Umbilical cord (tissue), 2 donors: ENCODE results near the gene ACTG1. TPM values are rescaled to one million over a fixed set of nuclear protein-coding genes. Genes with fewer than 3 reads are reported as not detected.
A peak's percentile ranks its signal among the peaks of the same experiment; 100 is the strongest.

Experiments used
- DNase-seq: peaks from one replicate; pipeline ENCODE4 v3.0.0-alpha.2; 2015; ENCODE audit warnings: low spot score
- total RNA-seq: library from RNA; depleted of rRNA; stranded (reverse); fragments of >200 nt; gene quantifications from one replicate; pipeline ENCODE4 v1.2.3, GENCODE V29; 2014; ENCODE audit warnings: low replicate concordance; ENCODE audit not compliant: insufficient read depth

Gene ACTG1
- total RNA-seq, 1 donor from 2014 or later = 3,050 TPM

DNA sequence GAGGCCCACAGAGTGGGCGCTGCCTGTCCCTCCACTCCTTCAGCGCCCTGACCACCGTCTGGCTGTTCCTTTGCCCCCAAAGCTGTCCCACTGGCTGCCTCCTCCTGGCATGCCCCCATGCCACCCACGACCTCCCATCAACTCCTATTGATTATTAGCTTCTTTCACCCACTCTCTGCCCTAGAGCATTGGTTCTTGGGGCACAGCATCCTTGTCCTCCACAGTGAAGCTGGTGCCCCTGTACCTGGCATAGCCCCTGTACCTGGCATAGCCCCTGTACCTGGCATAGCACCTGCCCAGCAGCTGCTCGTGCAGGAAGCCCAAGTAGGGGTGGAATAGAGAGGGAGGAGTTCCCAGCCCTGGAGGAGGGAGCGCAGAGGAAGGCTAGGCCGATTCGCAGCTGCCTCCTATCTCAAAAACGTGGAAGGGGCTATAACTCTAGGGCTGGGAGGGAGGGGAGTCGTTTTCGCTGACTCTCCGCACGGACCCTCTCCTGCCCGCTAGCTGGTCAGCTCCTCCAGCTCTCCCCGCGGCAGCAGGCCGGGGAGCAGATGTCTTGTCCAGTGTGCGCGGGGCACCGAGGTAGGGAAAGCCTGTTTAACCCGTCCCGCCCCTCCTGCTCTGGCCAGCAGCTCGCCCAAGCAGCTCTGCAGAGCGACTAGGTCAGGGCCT is 5.7 kb upstream of the ACTG1 start:
- DNase-seq = no peak

DNA sequence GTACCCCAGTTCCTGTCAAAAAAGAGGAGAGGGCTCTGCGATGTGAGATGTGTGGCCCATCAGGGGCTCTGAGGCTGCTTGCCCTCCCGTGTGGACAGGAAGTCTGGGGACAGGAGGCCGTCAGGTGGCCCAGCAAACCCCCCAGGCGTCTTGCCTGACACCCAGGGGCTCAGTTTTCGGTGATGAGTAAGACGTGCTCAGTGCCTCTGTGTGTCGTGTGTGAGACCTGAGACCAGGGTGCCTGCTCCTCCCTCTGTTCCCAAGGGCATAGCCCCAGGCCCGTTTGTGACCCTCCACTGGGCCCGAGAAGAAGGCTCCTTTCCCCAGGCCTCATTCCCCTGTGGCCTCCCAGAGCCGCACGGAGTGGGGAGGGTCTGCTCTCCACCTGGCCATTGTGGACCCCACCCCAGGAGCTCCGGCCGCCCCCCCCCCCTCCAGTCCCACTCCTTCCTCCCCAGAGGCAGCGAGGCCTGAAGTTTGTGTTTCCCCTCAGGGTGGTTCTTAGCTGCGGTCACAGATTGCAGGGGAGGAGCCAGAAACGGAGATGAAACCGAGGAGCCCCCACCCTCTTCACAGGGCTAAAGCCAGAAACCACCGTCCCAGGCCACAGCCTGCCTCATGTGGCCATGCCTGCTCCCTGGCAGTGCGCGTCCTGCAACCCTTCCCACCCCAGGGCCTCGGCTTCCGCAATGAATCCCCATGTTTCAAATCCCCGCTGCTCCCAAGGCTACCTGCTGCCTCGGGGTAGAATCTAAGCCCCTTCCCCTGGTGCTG is 4.9 kb upstream of the ACTG1 start:
- DNase-seq = no peak

DNA sequence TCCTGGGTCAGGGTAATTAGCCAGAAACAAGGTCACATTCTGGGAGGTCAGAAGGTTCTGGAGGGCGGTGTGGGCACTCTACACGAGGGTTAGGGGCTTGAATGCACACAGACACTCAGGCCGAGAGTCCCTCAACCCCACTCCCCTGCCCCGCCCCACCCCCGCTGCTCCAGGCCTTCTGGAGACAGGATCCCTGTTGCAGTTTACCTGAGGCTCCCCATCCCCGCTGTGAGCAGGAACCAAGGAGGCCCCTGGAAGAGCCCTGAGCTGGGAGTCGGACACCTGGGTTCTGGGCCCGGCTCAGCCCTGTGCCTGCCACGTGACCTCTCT is 4.4 kb upstream of the ACTG1 start:
- no peak for DNase-seq

DNA sequence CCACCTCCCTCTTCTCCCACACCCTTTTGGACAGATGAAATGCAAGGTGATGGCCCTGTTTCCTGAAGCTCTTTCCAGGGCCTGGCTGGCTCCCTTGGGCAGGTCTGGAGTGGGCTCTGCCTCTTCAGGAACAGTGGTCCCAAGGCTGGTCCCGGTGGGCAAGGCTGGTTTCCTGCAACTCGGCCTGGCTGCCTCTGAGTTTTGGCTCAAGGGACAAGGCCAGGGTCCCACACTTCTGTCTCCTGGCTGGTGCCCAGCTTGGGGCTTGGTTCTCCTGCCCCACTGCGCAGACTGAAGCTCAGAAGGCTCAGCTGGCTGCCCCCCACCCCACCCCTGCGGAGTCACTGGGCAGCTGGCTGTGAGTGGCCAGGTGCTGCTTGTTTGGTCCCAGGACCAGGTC is 3.8 kb upstream of the ACTG1 start:
- no peak for DNase-seq

DNA sequence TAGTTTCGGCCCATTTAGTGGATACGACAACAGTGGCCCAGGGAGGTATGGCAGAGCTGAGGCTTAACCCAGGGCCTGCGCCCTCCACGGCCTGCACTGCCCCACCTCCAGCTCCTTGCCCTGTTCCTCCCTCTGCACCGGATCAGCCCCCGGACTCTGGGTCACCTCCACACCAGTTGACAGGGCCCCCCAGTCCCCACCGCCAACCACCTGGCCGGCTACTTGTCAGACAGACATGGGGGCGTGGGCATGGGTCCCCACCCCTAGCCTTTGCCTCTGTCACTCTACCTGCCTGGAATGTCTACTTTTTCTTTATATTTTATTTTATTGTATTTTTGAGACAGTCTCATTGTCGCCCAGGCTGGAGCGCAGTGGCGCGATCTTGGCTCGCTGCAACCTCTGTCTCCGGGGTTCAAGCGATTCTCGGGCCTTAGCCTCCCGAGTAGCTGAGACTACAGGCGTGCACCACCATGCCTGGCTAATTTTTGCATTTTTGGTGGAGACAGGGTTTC is 3.0 kb upstream of the ACTG1 start:
- no peak for DNase-seq

DNA sequence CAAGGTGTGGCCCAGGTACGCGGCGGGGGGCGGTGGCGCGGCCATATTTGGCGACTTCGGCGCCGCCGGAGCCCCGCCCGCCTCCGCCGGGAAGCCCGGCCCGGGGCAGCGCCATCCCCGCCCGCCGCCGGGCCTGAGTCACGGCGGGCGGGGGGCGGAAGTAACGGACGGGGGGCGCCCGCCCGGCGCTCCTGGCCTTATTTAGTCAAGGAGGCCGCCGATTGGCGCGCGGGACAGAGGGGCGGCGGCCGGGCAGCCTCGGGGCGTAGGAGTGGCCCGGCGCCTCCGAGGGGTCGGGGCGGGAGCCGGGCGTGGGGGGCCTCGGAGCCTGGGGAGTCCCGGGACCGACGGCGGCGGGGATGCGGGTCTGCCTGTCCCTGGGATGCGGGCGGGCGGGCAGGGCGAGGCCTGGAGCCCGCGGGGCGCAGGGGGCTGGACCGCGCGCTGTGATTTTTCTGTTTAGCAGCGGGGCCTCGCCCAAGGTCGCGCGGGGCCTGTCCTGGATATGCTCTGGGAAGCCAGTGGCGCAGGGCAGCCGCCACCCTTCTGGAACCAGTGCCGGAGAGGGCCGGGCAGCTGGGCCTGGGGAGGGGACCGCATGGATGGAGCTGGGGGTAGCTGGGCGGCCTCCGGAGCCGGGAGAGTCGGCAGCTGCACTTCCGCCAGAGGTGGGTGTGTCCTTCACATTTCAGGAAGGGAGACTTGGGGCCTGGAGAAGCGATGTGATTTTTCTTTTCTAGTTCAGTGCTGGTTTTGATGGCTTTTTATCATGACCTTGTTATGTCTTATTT is 2.3 kb upstream of the ACTG1 start:
- peak; percentile 82 for DNase-seq

DNA sequence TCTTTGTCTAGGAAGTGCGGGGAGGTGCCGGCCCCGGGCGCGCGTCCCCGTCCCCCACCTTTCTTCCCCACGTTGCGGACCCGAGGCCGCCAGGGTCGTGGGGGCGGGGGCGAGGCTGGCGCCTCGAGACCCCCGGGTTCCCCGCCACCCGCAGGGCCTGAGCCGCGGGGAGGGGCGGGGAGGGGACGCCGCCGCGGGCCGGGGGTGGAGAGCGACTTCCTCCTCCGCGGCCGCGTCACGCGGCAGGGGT is 1.8 kb upstream of the ACTG1 start:
- DNase-seq = no peak

DNA sequence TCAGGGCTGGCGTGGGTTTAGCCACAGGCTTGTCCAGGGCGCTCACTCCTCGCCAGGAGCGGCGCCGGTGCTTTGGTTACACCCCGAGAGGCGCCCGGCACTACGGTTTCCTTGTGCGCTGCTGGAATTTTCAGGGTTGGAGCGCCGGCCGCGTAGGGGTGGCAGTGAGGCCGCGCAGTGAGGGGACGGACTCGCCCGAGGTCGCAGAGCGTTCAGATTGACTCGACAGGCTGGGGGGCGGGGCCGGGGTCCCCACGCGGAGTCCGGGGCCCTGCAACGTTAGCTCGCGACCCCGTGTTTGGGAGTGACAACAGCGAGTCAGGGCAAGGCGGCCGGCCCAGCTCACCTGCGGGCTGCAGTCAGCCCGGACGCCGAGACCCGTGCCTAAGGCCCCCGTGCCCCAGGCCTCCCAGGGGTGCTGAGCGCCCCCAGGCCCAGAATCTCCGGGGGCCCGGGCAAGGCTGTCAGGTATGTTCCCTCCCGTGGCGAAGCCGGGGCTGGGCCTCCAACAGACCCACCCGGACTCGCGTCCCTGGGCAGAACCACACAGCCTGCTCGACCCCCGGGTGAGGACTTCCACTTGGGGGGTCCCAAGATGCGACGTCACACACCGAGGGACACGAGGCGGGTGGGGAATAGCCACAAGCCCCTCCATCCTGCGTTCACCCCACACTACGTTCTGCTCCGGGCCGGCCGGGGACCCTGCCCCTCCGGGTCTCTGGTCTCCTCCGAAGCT is 1.3 kb upstream of the ACTG1 start:
- peak; percentile 77 for DNase-seq

DNA sequence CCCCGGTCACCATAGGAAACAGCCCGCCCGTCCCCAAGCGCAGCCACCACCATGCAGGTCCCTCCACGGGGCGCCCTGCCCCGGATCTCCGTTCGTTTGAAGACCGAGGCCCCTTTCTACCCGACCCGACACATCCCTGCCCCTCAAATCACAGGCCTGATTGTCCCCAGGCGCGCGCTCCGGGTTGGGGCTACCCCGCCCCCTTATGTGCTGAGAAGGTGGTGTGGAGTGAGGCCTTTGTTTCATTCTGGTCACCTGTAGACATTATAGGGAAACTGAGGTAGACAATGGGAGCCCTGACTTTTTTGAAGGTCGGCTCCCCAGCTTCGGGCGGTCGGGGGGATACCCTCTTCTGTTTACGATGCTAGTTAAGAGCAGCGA is 763 bp upstream of the ACTG1 start:
- peak; percentile 76 for DNase-seq

DNA sequence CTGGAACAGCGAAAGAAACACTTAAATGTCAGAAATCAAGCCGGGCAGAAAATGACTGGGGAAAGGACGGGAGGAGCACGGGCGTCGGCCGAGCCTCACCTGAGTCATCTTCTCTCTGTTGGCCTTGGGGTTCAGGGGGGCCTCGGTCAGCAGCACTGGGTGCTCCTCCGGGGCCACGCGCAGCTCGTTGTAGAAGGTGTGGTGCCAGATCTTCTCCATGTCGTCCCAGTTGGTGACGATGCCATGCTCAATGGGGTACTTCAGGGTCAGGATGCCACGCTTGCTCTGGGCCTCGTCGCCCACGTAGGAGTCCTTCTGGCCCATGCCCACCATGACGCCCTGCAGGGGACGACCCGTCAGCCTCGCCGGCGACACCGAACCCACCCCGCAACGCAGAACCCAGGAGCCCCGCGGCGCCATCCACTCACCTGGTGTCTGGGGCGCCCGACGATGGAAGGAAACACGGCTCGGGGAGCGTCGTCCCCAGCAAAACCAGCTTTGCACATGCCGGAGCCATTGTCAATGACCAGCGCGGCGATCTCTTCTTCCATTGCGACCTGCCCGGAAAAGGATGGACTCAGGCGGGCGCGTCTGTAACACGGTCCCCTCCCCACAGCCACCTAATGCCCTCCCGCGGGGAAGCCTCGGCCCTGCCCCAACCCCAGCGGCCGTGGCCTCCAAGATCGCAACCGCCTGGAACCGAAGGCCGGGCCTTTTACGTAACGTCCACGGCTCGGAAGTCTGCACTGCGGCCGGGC is 616 bp downstream of the ACTG1 start:
- DNase-seq = no peak

DNA sequence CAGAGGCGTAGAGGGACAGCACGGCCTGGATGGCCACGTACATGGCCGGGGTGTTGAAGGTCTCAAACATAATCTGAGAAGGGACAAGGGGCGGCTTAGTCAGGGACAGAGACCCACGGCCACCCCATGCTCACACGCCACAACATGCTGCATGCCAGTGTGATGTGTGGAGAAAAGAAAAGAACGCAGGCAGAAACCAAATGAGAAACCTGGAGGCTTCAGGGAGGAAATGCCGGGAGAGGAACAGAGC is 1.1 kb downstream of the ACTG1 start:
- no peak for DNase-seq

DNA sequence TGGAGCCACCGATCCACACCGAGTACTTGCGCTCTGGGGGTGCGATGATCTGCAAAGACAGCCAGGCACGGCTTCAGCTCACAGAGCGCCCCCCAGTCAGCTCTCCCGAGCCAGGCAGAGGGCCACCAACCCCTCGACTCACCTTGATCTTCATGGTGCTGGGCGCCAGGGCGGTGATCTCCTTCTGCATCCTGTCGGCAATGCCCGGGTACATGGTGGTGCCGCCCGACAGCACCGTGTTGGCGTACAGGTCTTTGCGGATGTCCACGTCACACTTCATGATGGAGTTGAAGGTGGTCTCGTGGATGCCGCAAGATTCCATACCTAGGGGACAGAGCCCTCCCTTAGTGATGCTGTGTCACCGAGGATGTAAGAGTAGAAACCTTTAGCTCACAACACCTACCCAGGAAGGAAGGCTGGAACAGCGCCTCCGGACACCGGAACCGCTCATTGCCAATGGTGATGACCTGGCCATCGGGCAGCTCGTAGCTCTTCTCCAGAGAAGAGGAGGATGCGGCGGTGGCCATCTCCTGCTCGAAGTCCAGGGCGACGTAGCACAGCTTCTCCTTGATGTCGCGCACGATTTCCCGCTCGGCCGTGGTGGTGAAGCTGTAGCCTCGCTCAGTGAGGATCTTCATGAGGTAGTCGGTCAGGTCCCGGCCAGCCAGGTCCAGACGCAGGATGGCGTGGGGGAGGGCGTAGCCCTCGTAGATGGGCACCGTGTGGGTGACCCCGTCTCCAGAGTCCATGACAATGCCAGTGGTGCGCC is 1.6 kb downstream of the ACTG1 start:
- DNase-seq = no peak

DNA sequence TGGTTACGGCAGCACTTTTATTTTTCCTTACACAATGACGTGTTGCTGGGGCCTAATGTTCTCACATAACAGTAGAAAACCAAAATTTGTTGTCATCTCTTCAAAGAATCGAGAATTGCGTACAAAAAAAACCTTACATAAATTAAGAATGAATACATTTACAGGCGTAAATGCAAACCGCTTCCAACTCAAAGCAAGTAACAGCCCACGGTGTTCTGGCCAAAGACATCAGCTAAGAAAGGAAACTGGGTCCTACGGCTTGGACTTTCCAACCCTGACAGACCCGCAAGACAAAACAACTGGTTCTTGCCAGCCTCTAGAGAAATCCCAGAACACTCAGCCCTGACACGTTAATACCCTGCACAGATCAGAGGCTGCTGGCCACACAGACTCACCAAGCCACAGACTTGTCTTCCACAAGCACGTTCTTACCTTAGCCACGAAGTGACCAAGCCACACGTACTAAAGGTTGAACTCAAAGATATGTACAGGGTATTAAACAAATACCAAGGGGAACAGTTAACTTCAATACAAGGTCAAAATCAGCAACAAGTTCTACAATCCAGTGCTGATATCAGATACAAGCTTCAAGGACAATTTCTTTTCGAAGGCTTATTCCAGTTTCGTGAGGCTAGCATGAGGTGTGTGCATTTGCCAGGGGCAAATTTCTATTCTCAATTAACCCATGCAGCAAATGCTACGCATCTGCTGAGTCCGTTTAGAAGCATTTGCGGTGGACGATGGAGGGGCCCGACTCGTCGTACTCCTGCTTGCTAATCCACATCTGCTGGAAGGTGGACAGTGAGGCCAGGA is 2.4 kb downstream of the ACTG1 start:
- DNase-seq = no peak

DNA sequence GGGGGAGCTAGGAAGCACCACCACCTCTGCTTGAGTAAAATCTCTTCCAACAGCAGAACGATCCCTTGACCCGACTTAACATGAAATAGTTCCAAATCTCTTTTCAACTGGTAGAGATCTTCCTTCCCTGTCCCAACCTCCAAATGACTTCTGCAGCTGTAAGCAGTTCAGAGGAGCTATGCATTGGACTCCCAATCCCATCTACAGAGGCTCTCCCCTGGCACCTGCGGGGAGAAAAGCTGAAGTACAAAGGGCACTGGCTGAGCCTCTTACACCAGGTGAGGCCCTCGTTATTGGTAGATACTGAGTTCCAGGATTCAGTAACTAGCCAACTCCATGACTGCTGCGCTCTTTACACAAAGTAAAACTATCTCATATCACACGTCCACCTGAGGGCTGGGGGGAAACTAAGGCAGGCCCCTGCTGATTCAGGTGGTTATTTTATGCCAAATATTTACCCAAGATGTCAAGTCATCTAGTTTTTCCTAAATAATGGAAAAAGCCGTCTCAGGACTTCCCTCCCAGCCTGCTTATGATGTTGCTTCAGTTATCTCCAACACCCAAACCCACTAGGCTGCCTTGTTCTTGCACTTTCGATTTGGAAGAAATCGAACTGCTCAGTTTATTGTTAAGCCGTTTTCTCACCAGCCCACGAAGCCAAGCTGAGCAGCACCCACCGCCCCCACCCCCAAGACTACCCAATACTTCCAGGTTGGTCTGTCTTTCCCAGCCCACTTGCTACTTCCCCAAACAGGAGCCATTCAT is 3.2 kb downstream of the ACTG1 start:
- no peak for DNase-seq

DNA sequence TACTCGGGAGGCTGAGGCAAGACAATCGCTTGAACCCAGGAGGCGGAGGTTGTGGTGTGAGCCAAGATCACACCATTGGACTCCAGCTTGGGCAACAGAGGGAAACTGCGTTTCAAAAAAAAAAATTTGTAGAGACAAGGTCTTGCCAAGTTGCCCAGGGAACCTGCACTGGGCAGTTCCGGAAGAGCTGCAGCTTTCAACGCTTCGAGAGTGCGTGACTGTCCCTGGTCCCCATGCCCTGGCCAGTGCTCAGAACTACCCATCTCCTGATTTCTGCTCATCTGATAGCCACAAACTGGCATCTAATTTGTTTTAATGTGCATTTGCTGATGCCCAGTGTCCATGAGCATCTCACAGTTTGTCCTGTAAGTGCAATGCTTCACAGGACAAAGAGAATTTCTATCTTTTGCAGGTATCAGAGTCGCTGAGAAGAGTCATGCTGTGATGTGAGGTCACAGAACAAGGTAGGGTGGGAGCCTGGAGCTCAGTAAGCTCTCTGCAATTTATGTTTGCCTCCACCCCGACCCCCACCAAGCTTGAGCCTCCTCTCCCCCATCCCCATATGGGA is 3.9 kb downstream of the ACTG1 start:
- no peak for DNase-seq

DNA sequence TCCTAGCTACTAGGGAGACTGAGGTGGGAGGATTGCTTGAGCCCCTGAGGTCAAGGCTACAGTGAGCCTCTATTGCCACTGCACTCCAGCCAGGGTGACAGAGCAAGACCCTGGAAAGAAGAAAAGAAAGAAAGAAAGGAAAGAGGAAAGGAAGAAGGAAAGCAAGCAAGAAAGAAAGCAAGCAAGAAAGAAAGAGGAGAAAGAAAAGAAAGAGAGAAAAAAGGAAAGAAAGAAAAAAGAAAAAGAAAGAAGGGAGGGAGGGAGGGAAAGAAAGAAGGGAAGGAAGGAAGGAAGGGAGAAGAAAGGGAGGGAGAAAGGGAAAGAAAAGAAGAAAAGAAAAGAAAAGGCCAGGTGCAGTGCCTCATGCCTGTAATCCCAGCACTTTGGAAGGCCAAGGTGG is 9.0 kb downstream of the ACTG1 start:
- no peak for DNase-seq

DNA sequence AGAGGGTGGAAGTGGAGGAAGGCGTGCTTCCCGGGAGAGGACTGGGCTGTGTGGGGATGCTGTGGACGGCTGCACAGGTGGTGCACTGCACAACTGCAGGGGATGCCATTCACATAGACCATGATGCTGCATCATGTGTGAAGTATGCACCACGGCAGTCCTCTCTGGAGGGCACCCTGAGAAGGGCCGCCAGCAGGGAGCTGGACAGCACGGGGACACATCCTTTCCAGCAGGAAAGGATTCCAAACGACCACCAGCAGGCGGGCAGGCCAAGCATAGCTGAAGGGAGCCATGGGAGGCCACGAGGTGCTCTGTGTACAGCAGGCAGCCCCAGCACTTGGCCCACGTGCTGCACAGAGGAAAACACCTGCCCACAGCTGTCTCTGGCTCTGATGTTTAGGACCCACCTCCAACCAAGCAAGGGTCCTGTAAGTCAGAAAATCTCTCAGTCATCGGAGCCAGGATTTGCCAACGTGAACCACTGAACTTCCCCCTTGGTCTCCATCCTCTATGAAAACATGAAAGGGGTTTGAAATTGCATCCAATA is 10.1 kb downstream of the ACTG1 start:
- no peak for DNase-seq

DNA sequence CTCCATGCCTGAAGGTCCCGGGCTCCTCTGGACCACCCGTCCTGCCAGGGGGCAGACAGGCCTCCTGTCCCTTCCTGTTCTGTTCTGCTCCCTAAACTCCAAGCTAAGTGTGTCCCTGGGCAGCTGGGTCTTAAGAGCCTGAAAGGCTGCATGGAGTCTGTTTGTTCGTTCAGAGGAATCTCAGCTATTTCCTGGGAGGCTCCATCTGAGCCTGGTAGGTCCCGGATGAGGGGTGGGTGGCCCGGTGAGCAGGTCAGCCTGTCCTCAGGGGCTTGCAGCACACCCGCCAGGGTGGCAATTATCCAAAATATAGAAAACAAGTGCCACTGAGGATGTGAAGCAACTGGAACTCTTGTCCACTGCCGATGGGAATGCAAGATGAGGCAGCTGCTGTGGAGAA is 12.6 kb downstream of the ACTG1 start:
- DNase-seq = no peak

DNA sequence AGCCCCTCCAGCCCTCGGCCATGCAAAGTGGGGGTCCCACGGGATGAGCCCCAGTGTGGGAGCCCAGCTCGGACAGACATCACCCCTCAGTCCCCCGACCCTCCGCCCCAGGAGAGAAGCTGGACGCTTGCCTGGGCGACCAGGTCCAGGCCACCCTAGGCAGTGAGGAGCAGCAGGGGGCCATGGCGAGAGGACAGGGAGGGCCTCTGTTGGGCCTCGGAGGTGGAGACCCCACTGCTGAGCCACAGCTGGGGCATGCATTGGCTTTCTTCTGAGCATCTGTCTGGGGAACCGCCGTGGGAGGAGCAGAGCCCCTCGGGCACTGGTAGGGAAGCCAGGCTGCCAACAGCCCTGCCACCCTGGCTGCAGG is 13.0 kb downstream of the ACTG1 start:
- DNase-seq = no peak
